IPS DF 19.7 (cell line): ENCODE data around the gene CCDC88C.

Source experiments
- DNase-seq: peaks from one replicate; pipeline ENCODE4 v3.0.0-alpha.2; 2013; ENCODE audit warnings: low read depth, low spot score

CCDC88C gene

GRCh38 chr14:91344096-91344495 is 73.5 kb downstream of the CCDC88C start:
- no peak for DNase-seq

- DNase-seq, result no peak
Measured at GRCh38 chr14:91343051-91343450, 74.6 kb downstream of the CCDC88C start.

DNA sequence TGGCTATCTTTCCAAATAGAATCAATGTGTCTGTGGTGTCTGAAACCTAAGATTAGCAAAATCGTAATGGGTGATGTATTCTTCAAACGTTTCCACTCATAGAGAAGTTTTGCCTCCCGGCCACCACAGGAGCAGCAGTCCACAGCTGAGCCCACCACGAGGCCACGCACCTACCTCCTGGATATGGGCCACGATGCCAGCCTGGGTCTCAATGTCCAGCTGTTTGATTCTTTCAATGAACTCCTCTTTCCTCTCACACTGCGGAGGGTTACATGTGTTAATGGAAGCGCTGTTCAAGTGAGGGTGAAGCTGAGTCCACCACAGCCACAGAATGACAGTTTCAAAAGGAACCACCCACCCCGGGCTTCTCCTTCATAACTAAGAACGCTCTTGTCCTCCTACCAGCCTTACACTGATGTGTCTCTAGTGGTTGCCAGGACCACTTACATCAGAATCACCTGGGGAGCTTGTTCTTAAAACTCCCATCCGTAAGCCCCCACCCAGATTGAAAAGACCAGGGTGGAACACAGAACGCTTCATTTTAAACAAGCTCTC is 75.3 kb downstream of the CCDC88C start:
- DNase-seq, result no peak

GRCh38 chr14:91341751-91342154 is 75.9 kb downstream of the CCDC88C start:
- DNase-seq, result no peak

- DNase-seq, result no peak
Measured at GRCh38 chr14:91341334-91341733, 76.3 kb downstream of the CCDC88C start.

DNA sequence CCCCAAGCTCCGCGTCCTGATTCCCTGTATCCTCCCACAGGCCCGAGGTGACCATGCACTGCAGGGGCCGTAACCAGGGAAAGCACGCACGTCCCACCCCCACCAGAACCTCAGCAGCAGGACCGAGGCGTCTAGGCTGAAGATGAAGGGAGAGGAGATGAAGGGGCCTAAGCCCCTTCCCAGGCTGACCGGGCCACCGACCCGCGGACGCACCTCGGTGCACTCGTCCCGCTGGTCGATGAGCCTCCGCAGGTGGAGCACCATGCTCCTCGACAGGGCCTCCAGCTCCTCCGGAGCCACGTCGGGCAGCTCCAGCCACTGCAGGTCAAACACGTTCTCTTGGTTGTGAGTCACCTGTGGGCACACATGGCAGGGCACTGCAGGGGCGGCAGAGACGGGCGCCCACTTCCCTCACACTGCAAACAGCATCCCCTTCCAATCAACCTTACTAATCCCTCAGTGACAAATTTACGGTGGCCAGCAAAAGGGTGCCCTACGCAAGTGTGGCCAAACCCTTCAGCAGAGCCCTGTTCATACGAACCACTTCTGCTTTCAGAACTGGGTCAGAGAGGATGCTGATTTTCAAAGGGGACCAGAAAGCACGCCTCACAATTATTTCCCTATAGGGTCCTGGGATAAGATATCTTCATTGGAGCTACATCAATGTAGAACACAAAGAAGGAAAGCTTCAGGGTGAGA is 77.8 kb downstream of the CCDC88C start:
- no peak for DNase-seq

DNA sequence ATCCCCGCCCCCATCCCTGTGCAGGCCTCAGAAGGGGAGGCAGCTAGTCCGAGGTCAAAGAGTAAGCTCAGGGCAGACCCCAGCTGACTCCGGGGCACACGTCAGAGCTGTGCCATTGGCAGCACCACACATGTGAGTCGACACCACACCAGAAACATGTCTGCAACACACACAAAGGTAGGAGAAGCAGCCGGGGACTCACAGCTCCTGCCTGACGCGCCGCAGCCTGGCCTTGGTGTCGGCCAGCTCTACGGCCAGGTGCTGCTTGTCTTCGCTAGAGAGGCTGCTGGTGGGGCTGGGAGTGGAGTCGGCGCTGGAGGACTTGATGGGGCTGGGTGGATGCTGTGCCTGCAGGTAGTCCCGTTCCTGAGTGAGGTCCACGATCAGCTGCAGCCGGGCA is 78.5 kb downstream of the CCDC88C start:
- DNase-seq, result no peak

DNA sequence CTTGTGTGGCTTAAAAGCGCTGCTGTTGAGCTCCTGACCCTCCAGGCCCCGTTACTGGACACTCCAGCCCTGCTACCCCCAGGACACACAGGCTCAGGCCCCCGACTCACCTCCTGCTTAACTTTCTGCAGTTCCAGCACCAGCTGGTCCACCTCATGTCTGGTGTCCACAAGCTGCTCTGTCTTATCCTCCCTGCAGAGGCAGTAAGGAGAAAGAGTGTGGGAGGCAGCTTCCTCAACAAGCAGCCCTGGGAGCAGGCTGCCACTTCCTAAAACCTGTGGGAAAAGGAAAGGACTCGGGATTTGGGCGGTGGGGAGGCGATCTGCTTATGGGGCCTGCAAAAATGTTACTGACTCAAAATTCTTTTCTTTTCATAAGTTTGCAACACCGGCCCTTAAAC is 79.2 kb downstream of the CCDC88C start:
- no peak for DNase-seq

GRCh38 chr14:91337699-91338335 is 79.8 kb downstream of the CCDC88C start:
- DNase-seq, result no peak

GRCh38 chr14:91336093-91336450 is 81.5 kb downstream of the CCDC88C start:
- DNase-seq, result no peak

DNA sequence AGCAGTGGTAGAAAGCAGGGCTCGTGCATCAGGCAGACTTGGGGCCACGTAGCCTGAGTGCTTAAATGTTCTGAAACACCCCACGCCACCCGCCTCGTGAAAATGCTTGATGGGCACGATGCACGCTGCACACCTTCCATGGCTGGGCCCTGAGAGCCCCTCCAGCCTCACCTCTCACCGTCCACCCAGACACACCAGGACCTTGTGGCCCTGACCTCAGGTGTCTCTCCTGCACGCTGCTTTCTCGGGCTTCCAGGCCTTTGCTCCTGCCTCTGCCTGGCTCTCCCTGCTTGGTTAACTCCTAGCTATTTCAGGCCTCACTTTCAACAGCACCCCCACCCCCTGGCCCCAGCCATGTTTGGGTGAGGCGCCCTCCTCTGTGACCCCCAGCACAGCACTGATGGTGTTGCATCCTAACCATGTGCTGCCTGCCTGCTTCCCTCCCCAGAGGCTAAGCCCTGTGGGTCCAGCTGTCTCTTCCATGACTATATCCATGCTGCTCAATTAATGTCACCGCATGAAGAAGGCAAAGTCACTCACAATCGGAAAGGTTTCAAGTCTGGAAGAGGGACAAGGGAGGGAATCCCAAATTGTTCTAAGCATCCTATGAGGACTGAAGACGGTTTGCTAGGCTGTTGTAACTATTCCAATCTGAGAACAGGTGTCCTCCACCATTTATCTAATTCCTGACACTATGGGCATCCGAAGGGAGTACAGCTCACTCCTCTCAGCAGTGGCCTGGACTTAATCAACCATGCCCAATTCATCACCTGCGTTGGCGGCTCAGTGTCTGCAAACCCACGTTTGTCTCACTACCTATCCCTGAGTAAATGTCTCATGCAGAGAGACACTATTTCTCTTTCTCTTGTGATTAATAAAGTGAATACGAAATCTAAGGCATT is 82.2 kb downstream of the CCDC88C start:
- no peak for DNase-seq

DNA sequence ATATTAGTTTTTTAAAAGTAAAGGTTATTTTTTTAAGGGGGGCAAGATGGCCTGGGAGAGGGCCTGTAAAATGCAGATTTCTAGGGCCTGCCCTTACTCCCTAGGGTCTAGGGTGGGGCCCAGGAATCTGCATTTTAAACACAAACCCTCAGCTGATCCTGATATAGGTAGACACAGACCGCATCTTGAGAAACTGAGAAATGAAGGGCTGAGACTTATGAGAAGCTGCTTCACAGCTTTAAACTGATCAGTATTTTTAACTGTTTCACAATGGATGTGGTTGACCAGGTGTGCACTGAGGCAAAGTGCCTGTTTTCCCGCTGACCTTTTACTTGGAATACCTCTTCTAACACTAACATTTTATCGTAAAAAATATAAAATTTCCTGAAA is 84.0 kb downstream of the CCDC88C start:
- DNase-seq, result no peak

GRCh38 chr14:91332986-91333649 is 84.5 kb downstream of the CCDC88C start:
- DNase-seq, result no peak

DNA sequence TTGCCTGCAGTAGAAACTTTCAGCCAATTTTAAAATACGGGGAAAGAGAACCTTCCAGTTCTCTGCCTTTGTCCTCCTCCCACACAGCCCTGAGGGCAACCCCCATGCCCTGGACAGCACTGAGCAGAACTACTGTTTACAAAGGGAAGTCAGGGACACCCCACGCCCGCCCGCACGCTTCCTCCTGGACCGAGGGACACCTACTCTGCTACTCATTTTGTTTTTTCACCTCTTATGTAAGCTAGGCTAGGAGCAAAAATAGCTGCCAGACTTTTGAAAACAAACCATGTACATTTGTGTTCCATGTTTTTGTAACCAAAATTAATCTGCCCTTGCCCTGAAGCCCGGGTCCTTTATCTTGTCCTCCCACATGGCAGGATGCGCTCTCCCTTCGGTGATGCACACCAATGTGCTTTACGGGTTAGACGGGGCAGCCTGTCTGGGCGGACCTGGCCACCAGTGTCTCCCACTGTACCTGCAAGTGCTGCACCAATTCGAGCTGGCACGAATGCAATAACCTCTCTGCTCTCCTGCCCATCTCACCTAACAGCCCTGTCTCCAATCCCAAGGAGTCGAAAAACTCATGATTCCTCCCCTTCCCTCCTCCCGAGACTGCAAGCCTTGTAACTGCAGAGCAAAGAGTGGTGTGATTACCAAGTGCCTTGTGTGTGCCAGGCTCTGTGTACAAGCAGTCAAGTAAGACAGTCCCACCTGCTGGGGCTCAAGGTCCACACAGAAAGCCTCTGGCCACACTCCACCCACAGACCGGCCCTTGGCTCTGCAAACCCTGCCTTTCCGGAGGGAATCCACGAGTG is 85.2 kb downstream of the CCDC88C start:
- DNase-seq, result no peak

DNA sequence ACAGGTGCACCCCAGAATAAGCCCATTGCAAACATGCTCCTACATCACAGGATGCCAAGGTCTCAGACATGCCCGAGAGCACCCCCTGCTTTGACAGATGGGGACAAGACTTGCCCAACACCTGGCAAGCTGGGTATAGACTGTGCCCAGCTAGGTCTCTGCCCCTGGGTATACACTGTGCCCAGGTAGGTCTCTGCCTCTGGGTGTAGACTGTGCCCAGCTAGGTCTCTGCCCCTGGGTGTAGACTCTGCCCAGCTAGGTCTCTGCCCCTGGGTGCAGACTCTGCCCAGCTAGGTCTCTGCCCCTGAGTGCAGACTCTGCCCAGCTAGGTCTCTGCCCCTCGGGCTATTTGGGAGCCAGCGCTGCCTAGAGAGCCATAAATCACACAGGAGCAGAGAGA is 85.9 kb downstream of the CCDC88C start:
- DNase-seq, result no peak

DNA sequence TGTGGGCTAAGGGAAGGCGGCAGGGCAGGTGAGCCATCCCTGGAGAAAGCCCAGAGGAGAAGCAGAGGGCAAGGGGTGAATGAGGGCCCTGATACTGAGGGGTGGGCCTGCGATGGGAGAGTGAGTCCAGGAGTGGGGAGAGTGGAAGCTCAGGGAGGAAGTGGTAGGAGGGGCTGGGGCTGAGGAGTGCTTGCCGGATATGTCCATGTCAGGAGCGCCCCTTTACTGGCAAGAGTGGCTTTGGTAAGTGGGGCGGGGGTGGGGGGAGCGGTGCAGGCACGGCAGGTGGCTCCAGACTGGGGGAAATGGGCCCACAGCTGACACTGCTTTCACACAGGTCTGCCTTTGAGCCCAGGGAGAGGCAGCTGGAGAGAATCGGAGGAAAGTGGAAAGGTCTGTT is 86.8 kb downstream of the CCDC88C start:
- no peak for DNase-seq

GRCh38 chr14:91330096-91330696 is 87.4 kb downstream of the CCDC88C start:
- DNase-seq, result no peak

- DNase-seq, result no peak
Measured at GRCh38 chr14:91329486-91330014, 88.1 kb downstream of the CCDC88C start.

GRCh38 chr14:91328313-91329050 is 89.1 kb downstream of the CCDC88C start:
- DNase-seq, result no peak
